ENCODE data around the gene KIF1B. TPM values are rescaled to one million over a fixed set of nuclear protein-coding genes. Genes with fewer than 3 reads are reported as not detected.
A peak's percentile ranks its signal among the peaks of the same experiment; 100 is the strongest.

Gene KIF1B
- total RNA-seq, 1 experiment from 2014 or later: 70.1 TPM

DNA sequence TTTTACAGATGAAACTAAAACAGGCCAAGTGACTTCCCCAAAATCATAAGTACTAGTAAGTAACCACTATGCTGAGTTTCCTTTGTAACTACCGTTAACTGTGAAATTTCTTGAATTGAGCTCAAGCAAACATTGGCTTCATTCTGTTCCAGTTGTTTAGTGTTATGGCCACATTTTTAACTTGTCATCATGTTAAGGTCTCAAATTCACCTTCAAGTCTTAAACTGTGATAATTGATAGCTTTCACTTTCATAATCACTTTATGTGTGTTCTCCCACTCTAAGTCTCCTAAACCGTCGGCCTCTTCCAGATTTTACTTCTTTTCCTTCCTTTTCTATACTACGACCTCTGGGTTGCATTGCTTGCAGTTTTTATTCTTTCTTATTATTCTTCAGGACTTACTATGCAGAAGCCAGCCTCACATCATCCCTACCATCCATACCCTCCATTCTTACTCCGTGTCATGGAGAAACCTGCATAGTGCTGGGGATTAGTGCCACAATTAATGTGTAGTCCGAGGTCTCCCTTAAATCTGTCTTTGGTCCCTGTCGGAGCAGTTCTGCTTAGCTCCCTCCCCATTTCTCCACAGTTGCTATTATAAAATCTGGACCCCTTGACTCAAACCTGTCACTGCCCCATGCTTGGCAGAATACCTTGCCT is 5.8 kb downstream of the KIF1B start:
- TF ChIP-seq, protein P1, sequence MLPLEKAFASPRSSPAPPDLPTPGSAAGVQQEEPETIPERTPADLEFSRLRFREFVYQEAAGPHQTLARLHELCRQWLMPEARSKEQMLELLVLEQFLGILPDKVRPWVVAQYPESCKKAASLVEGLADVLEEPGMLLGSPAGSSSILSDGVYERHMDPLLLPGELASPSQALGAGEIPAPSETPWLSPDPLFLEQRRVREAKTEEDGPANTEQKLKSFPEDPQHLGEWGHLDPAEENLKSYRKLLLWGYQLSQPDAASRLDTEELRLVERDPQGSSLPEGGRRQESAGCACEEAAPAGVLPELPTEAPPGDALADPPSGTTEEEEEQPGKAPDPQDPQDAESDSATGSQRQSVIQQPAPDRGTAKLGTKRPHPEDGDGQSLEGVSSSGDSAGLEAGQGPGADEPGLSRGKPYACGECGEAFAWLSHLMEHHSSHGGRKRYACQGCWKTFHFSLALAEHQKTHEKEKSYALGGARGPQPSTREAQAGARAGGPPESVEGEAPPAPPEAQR (CRISPR knock-in tag; IDR thresholded peaks at IDR 0.05): no peak
- TF ChIP-seq ZNF317 (CRISPR knock-in tag; IDR thresholded peaks at IDR 0.05; ENCODE audit: borderline replicate concordance, low read depth) (no peak), ZNF138 (CRISPR knock-in tag; conservative IDR thresholded peaks at IDR 0.05) (no peak), IRF2 (CRISPR knock-in tag; IDR thresholded peaks at IDR 0.05; ENCODE audit: borderline replicate concordance, low read depth) (no peak), CREM (CRISPR knock-in tag; IDR thresholded peaks at IDR 0.05) (no peak)
- TF ChIP-seq, protein P2, sequence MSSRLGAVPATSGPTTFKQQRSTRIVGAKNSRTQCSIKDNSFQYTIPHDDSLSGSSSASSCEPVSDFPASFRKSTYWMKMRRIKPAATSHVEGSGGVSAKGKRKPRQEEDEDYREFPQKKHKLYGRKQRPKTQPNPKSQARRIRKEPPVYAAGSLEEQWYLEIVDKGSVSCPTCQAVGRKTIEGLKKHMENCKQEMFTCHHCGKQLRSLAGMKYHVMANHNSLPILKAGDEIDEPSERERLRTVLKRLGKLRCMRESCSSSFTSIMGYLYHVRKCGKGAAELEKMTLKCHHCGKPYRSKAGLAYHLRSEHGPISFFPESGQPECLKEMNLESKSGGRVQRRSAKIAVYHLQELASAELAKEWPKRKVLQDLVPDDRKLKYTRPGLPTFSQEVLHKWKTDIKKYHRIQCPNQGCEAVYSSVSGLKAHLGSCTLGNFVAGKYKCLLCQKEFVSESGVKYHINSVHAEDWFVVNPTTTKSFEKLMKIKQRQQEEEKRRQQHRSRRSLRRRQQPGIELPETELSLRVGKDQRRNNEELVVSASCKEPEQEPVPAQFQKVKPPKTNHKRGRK (CRISPR knock-in tag; IDR thresholded peaks at IDR 0.05; ENCODE audit: borderline replicate concordance): no peak
- TF ChIP-seq, protein P3, sequence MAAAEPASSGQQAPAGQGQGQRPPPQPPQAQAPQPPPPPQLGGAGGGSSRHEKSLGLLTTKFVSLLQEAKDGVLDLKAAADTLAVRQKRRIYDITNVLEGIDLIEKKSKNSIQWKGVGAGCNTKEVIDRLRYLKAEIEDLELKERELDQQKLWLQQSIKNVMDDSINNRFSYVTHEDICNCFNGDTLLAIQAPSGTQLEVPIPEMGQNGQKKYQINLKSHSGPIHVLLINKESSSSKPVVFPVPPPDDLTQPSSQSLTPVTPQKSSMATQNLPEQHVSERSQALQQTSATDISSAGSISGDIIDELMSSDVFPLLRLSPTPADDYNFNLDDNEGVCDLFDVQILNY (CRISPR knock-in tag; IDR thresholded peaks at IDR 0.05): no peak
- TF ChIP-seq, protein P4, sequence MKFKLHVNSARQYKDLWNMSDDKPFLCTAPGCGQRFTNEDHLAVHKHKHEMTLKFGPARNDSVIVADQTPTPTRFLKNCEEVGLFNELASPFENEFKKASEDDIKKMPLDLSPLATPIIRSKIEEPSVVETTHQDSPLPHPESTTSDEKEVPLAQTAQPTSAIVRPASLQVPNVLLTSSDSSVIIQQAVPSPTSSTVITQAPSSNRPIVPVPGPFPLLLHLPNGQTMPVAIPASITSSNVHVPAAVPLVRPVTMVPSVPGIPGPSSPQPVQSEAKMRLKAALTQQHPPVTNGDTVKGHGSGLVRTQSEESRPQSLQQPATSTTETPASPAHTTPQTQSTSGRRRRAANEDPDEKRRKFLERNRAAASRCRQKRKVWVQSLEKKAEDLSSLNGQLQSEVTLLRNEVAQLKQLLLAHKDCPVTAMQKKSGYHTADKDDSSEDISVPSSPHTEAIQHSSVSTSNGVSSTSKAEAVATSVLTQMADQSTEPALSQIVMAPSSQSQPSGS (CRISPR knock-in tag; IDR thresholded peaks at IDR 0.05; ENCODE audit: borderline replicate concordance, low read depth): no peak

DNA sequence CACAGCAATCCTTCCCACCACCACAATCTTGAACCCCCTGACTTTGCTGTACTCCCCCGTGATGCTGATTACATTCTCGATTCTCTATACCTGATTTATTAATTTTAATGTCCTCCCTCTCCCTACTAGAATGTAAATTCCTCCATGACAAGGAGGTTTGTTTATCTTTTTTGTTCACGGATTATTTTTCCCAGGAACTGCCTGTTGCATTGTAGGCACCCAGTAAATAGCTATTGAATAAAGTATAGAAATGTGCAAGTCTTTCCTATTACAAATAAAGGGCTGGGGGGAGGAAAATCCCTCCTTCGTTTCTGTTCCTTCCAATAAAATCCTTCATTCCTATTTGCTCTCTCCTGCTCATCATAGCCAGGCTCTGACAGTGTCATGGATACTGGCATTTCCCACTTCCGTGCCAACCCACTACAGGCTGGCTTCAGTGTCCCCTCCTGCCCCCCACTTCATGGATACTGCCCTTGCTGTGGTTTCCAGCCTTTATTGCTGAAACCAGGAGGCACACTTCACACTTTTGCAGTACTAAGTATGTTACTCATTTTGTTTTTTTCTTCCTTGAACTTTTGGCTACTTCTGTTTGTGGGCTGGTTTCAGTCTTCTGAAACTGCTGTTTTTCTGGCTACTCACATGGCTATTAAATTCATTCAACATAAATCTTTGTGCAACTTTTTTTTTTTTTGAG is 7.5 kb downstream of the KIF1B start:
- H3K9me3 Mint-ChIP-seq: peaks cover 4% of the 10 kb centered on the region; the same call in 1 of the 2 replicates
- ChIA-PET CTCF (interaction anchor here (0.7 to 0.9 kb wide), 2 partner anchors 8 to 37 kb away, joined by 3 to 6 read pairs; no protein-coding TSS in a partner anchor), POLR2A (no interaction called here)
- no peaks in the 10 kb centered on the region for H3K27me3 Mint-ChIP-seq (ENCODE audit: low read depth)
- DNase-seq (ENCODE audit: low spot score): no peak
- H3K36me3 Mint-ChIP-seq: peaks cover 8% of the 10 kb centered on the region; the same call in 1 of the 2 replicates
- TF ChIP-seq, protein P5, sequence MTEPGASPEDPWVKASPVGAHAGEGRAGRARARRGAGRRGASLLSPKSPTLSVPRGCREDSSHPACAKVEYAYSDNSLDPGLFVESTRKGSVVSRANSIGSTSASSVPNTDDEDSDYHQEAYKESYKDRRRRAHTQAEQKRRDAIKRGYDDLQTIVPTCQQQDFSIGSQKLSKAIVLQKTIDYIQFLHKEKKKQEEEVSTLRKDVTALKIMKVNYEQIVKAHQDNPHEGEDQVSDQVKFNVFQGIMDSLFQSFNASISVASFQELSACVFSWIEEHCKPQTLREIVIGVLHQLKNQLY (CRISPR knock-in tag; IDR thresholded peaks at IDR 0.05): no peak
- no peak for TF ChIP-seq ZNF396 (CRISPR knock-in tag; IDR thresholded peaks at IDR 0.05; ENCODE audit: borderline replicate concordance)
- TF ChIP-seq NFATC4 (CRISPR knock-in tag; IDR thresholded peaks at IDR 0.05): no peak
- TF ChIP-seq, protein P6, sequence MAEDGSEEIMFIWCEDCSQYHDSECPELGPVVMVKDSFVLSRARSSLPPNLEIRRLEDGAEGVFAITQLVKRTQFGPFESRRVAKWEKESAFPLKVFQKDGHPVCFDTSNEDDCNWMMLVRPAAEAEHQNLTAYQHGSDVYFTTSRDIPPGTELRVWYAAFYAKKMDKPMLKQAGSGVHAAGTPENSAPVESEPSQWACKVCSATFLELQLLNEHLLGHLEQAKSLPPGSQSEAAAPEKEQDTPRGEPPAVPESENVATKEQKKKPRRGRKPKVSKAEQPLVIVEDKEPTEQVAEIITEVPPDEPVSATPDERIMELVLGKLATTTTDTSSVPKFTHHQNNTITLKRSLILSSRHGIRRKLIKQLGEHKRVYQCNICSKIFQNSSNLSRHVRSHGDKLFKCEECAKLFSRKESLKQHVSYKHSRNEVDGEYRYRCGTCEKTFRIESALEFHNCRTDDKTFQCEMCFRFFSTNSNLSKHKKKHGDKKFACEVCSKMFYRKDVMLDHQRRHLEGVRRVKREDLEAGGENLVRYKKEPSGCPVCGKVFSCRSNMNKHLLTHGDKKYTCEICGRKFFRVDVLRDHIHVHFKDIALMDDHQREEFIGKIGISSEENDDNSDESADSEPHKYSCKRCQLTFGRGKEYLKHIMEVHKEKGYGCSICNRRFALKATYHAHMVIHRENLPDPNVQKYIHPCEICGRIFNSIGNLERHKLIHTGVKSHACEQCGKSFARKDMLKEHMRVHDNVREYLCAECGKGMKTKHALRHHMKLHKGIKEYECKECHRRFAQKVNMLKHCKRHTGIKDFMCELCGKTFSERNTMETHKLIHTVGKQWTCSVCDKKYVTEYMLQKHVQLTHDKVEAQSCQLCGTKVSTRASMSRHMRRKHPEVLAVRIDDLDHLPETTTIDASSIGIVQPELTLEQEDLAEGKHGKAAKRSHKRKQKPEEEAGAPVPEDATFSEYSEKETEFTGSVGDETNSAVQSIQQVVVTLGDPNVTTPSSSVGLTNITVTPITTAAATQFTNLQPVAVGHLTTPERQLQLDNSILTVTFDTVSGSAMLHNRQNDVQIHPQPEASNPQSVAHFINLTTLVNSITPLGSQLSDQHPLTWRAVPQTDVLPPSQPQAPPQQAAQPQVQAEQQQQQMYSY (CRISPR knock-in tag; IDR thresholded peaks at IDR 0.05): no peak
- ATAC-seq: no peak
- peak overlapping the region; percentile 89 for H3K27ac Mint-ChIP-seq
- peaks cover 22% of the 10 kb centered on the region for H3K4me1 Mint-ChIP-seq
- H3K4me3 Mint-ChIP-seq: no peak overlapping the region

More for the DNA sequence above, 5.8 kb downstream of the KIF1B start:
- no peak overlapping the region for H3K4me3 Mint-ChIP-seq
- no peaks in the 10 kb centered on the region for H3K36me3 Mint-ChIP-seq
- CTCF ChIA-PET: interaction anchor here (0.8 to 1.0 kb wide), 3 partner anchors 122 to 266 kb away, joined by 3 to 4 read pairs (median 3); partner anchors contain the start of gene CENPS
- POLR2A ChIA-PET: interaction anchor here (0.6 kb wide), 1 partner anchor 19 kb away, joined by 3 read pairs; no protein-coding TSS in a partner anchor
- no peak for ATAC-seq
- no peak overlapping the region for H3K27ac Mint-ChIP-seq
- DNase-seq (ENCODE audit: low spot score): no peak
- no peaks in the 10 kb centered on the region for H3K9me3 Mint-ChIP-seq
- no peaks in the 10 kb centered on the region for H3K27me3 Mint-ChIP-seq (ENCODE audit: low read depth)
- H3K4me1 Mint-ChIP-seq: peaks cover 32% of the 10 kb centered on the region
